Kidney (tissue), 14 donors: ENCODE results near the gene XYLT1. TPM values are rescaled to one million over a fixed set of nuclear protein-coding genes. Genes with fewer than 3 reads are reported as not detected.

ENCODE experiments used
- DNase-seq, 5 donors: peaks; one replicate each; pipeline ENCODE4 v3.0.0-alpha.2; 2013 to 2020
- FAIRE-seq: peaks from 2 replicates; lab custom pipeline; 2012; peaks lifted over from hg19 to GRCh38; lab: Jason Lieb, UNC
- H3K27ac ChIP-seq, 2 donors: one replicate each; pipeline ENCODE4 v1.7.0; 2013; ENCODE audit warnings: low read depth in 2 of 2, low read length in 2 of 2, inconsistent platforms in 1 of 2
- H3K27me3 ChIP-seq: one replicate; pipeline ENCODE4 v1.7.1; 2013; ENCODE audit warnings: low read length, inconsistent platforms; ENCODE audit not compliant: control insufficient read depth, insufficient read depth
- H3K36me3 ChIP-seq, 3 donors: one replicate each; pipeline versions ENCODE4 v1.7.0 to v1.7.1; 2013; ENCODE audit warnings: low read length in 3 of 3, control low read depth in 1 of 3, inconsistent platforms in 1 of 3; ENCODE audit not compliant: insufficient read depth in 3 of 3, control insufficient read depth in 2 of 3
- H3K4me1 ChIP-seq, 3 donors: one replicate each; pipeline versions ENCODE4 v1.7.0 to v1.7.1; 2013; ENCODE audit warnings: low read length in 3 of 3, inconsistent platforms in 1 of 3, low read depth in 1 of 3; ENCODE audit not compliant: control insufficient read depth in 2 of 3, insufficient read depth in 2 of 3
- H3K4me3 ChIP-seq, 3 donors: one replicate each; pipeline versions ENCODE4 v1.7.0 to v1.8.1; 2013; ENCODE audit warnings: low read length in 3 of 3, control low read depth in 1 of 3, inconsistent platforms in 1 of 3
- H3K9ac ChIP-seq, 3 donors: one replicate each; pipeline versions ENCODE4 v1.7.0 to v1.7.1; 2013; ENCODE audit warnings: low read length in 3 of 3, control low read depth in 1 of 3, inconsistent platforms in 1 of 3
- H3K9me3 ChIP-seq, 3 donors: one replicate each; pipeline versions ENCODE4 v1.7.0 to v1.7.1; 2013; ENCODE audit warnings: low read length in 3 of 3, control low read depth in 1 of 3, inconsistent platforms in 1 of 3; ENCODE audit not compliant: control insufficient read depth in 2 of 3, insufficient read depth in 1 of 3
- intact Hi-C: fragments of 100-400 bp; cut with DNase I; formaldehyde crosslinking; loops from one replicate; pipeline ENCODE4 v1.11.1; 2022
- polyA plus RNA-seq: library from polyadenylated mRNA; stranded (reverse); fragments of 350-450 nt; fragmentation: Illumina TruSeq; extraction: RNeasy Lipid Tissue Mini Kit (QIAGEN cat#74804); gene quantifications from one replicate; pipeline ENCODE4 v1.2.3, GENCODE V29; 2014; ENCODE audit warnings: low read depth, low replicate concordance; ENCODE audit not compliant: insufficient read depth
- total RNA-seq: library from RNA; stranded (reverse); fragmentation: NEBNext Ultra II Directional; extraction: Animal tissue kit (Norgen Biotek cat#: 25700); gene quantifications from one replicate; pipeline ENCODE4 v1.2.1, GENCODE V29; 2021
- TF ChIP-seq, protein P1 (sequence below): IDR thresholded peaks from 3 replicates; pipeline ENCODE4 v1.5.1; 2012; ENCODE audit warnings: mild to moderate bottlenecking, moderate library complexity, borderline replicate concordance; ENCODE audit not compliant: insufficient read depth; ENCODE audit errors: extremely low read depth
- donor health status: control.
- donor health status: control.
- donor health status: control.
- donor health status: control.
- donor health status: control.
- donor health status: DM: yes; HTN: yes; CAD: no.
- donor health status: Normal renal cell carcinoma (clear cell type).

The XYLT1 gene
- total and polyA plus RNA-seq, 2 donors from 2014 or later, result 0.52 to 7.6 TPM

DNA sequence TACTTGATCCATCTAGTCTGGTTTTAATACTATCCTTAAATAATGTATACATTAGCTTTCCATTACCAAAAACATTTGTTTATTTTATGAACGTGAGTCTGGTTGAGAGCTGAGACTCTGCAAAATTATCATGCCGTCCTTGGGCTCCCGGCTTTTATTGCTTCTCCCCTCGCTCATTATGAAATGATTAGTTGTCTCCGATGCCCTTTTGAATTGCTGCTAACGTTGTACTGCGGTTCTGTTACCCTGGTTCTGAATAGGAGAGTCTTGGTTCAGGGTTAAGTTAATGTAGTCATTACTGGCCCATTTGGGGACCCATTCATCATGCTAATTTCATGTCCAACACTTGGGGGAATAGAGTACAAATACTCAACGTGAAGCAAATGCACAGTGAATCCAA lies 12.8 kb downstream of the XYLT1 start:
- DNase-seq (no peak), FAIRE-seq (no peak)
- no peaks in the 10 kb centered on the region for H3K36me3 ChIP-seq
- no peaks in the 10 kb centered on the region for H3K27me3 ChIP-seq
- TF ChIP-seq, protein P1, sequence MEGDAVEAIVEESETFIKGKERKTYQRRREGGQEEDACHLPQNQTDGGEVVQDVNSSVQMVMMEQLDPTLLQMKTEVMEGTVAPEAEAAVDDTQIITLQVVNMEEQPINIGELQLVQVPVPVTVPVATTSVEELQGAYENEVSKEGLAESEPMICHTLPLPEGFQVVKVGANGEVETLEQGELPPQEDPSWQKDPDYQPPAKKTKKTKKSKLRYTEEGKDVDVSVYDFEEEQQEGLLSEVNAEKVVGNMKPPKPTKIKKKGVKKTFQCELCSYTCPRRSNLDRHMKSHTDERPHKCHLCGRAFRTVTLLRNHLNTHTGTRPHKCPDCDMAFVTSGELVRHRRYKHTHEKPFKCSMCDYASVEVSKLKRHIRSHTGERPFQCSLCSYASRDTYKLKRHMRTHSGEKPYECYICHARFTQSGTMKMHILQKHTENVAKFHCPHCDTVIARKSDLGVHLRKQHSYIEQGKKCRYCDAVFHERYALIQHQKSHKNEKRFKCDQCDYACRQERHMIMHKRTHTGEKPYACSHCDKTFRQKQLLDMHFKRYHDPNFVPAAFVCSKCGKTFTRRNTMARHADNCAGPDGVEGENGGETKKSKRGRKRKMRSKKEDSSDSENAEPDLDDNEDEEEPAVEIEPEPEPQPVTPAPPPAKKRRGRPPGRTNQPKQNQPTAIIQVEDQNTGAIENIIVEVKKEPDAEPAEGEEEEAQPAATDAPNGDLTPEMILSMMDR, result no peak
- no peak overlapping the region for H3K4me3 ChIP-seq
- no peak overlapping the region for H3K9ac ChIP-seq
- no peaks in the 10 kb centered on the region for H3K4me1 ChIP-seq
- H3K9me3 ChIP-seq, result no peaks in the 10 kb centered on the region
- no peak overlapping the region for H3K27ac ChIP-seq
- intact Hi-C loops, result no loop called here

DNA sequence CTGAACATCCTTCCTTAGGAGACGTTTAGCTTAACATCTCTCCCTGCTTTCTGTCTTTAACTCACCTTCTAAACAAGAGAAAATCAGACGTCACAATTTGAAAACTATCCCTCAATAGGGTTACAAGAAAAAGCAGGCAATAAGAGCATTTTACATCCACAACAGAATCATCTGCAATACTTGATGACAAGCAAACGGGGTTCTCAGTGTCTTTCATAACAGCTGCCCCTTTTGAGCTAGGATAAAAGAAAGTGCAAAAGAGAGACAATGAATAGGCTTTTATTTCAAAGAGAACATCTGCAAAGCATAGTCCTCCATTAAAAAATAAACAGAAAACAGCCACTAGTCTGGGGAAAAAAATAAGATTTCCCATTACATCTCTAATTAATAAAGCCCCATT lies 13.2 kb downstream of the XYLT1 start:
- H3K27ac ChIP-seq, result no peak overlapping the region
- H3K4me1 ChIP-seq, result no peaks in the 10 kb centered on the region
- H3K36me3 ChIP-seq, result no peaks in the 10 kb centered on the region
- no peak for DNase-seq
- TF ChIP-seq, protein P1, result no peak
- H3K9me3 ChIP-seq, result no peaks in the 10 kb centered on the region
- no peak overlapping the region for H3K4me3 ChIP-seq
- FAIRE-seq, result no peak
- intact Hi-C loops, result no loop called here
- H3K9ac ChIP-seq, result no peak overlapping the region
- no peaks in the 10 kb centered on the region for H3K27me3 ChIP-seq

DNA sequence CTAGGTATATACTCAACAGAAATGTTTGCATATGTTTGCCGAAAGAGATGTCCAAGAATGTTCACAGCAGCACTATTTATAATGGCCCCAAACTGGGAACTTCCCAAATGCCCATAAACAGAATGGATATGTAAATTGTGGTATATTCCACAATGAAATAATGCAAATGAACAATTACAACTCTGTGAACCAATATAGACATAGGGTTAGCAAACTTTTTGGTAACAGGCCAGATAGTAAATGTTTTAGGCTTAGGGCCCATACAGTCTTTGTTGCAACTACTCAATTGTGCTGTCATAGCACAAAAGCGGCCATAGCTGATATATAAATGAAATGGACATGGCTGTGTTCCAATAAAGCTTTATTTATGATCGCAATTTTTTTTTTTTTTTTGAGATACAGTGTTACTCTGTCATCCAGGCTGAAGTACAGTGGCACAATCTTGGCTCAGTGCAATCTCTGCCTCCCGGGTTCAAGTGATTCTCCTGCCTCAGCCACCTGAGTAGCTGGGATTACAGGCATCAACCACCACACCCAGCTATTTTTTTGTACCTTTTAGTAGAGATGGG lies 16.5 kb downstream of the XYLT1 start:
- no peak for DNase-seq
- no peak for FAIRE-seq
- Histone ChIP-seq H3K9me3 (no peaks in the 10 kb centered on the region), H3K9ac (no peak overlapping the region), H3K4me1 (no peaks in the 10 kb centered on the region), H3K4me3 (no peak overlapping the region), H3K36me3 (no peaks in the 10 kb centered on the region), H3K27ac (no peak overlapping the region), H3K27me3 (no peaks in the 10 kb centered on the region)
- intact Hi-C loops, result no loop called here
- TF ChIP-seq, protein P1, result no peak

DNA sequence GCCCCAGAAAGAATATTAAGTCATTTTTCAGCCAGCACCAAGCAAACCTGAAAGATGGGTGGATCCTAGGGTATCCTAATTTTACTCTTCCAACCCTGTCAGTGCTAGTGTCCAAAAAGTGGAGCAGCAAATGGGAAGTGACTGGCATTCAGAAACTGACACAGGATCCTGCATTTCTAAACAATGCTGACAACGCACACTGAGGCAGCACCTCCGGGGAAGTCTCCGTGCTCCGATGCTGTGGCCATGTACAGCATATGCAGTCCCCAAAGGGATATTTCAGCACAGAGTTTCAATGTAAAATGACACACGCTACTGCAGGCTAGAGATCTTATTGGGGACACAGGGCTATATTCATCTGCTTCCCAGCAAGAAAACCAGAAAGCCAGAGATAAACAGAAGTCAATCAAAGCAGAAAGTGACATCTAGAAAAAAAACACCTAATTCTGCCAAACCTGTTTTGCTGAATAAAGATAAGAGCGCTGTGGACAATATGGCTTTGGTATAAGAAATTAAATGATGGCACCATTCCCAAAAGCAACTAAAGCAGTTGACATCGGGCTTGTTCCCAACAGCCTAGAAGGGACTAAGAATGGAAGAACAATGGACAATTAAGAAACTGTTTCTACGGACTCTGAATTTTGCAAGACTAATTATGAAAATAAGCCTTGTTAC lies 17.3 kb downstream of the XYLT1 start:
- peaks cover 0 to 3% (median 0%) of the 10 kb centered on the region in 3 donors for H3K4me1 ChIP-seq
- FAIRE-seq, result no peak
- TF ChIP-seq, protein P1, result no peak
- H3K27me3 ChIP-seq, result no peaks in the 10 kb centered on the region
- H3K9me3 ChIP-seq, result no peaks in the 10 kb centered on the region
- H3K4me3 ChIP-seq, result no peak overlapping the region
- H3K36me3 ChIP-seq, result no peaks in the 10 kb centered on the region
- no peak overlapping the region for H3K9ac ChIP-seq
- no peak for DNase-seq
- no peak overlapping the region for H3K27ac ChIP-seq
- intact Hi-C loops, result no loop called here
